ENCODE results near the gene GRIPAP1.
A peak's percentile ranks its signal among the peaks of the same experiment; 100 is the strongest.

Gene GRIPAP1

DNA sequence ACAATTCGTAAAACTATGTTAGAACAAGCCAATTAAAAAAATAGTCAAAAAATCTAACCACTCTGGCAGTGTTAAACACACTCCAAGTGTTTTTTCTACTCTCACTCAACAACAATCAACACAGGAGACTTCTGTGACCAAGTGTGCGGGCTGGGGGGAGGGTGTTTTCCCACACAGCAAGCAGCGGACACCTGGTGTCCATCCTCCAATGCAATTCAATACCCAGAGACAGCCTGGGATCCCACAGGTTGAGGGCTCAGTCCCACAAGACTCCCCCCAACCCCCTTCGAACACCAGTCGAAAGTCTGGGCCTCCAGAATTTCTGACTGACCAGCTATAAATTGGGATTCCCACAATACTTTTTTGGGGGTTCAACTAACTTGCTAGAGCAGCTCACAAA is 74.9 kb downstream of the GRIPAP1 start:
- Mint-ChIP-seq H3K27me3 (no peaks in the 10 kb centered on the region), H3K36me3 (peaks cover 6% of the 10 kb centered on the region), H3K4me3 (no peak overlapping the region), H3K4me1 (peaks cover 47% of the 10 kb centered on the region), H3K9me3 (no peaks in the 10 kb centered on the region), H3K27ac (no peak overlapping the region)

DNA sequence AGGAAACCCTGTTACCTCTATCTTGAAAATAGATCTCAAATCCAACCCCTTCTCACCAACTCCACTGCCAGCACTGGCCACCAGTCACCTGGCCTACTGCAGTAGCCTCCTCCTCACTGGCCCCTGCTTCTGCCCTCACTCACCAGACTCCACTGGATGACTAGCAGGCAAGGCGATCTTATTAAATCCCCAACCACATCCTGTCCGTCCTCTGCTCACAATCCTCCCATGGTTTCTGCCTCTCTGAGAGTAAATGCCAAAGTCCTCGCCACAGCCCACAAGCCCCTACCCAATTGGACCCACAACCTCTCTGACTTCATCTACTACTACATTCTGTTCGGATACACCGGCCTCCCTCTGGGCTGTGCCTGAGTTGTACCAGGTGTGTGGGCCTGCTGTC is 77.8 kb downstream of the GRIPAP1 start:
- H3K27ac Mint-ChIP-seq, result peak overlapping the region; percentile 95
- no peaks in the 10 kb centered on the region for H3K9me3 Mint-ChIP-seq
- peaks cover 65% of the 10 kb centered on the region for H3K4me1 Mint-ChIP-seq
- H3K36me3 Mint-ChIP-seq, result peaks cover 7% of the 10 kb centered on the region
- H3K4me3 Mint-ChIP-seq, result peak overlapping the region; percentile 19
- H3K27me3 Mint-ChIP-seq, result no peaks in the 10 kb centered on the region

DNA sequence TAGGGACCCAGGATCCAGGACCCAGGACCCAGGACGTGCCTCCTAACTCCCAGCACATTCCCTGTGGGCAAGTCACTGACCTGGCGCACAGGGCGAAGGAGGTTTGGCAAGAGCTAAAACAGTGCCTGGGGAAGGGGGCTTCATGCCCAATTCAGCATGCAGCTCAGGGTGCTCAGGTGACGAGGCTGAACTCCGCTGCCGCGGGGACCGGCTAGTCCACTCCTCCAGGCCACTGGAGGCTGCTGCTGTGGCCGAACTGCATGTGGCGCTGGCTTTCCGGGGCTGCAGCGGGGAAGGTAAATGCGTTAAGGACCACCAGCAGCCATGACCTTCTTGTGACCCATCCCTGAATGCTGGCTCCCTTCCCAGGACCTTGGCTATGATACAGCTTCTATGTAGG is 78.3 kb downstream of the GRIPAP1 start:
- H3K27me3 Mint-ChIP-seq, result no peaks in the 10 kb centered on the region
- peak overlapping the region; percentile 30 for H3K27ac Mint-ChIP-seq
- H3K4me3 Mint-ChIP-seq, result no peak overlapping the region
- H3K36me3 Mint-ChIP-seq, result peaks cover 7% of the 10 kb centered on the region
- no peaks in the 10 kb centered on the region for H3K9me3 Mint-ChIP-seq
- H3K4me1 Mint-ChIP-seq, result peaks cover 65% of the 10 kb centered on the region
